GM18526 (cell line): Measurements from ENCODE around the gene UMODL1.

Experiments
- POLR2A ChIP-seq: IDR thresholded peaks from 3 replicates; pipeline ENCODE4 v1.6.1; 2011; ENCODE audit not compliant: insufficient read length; ENCODE audit errors: extremely low read depth

The UMODL1 gene

DNA sequence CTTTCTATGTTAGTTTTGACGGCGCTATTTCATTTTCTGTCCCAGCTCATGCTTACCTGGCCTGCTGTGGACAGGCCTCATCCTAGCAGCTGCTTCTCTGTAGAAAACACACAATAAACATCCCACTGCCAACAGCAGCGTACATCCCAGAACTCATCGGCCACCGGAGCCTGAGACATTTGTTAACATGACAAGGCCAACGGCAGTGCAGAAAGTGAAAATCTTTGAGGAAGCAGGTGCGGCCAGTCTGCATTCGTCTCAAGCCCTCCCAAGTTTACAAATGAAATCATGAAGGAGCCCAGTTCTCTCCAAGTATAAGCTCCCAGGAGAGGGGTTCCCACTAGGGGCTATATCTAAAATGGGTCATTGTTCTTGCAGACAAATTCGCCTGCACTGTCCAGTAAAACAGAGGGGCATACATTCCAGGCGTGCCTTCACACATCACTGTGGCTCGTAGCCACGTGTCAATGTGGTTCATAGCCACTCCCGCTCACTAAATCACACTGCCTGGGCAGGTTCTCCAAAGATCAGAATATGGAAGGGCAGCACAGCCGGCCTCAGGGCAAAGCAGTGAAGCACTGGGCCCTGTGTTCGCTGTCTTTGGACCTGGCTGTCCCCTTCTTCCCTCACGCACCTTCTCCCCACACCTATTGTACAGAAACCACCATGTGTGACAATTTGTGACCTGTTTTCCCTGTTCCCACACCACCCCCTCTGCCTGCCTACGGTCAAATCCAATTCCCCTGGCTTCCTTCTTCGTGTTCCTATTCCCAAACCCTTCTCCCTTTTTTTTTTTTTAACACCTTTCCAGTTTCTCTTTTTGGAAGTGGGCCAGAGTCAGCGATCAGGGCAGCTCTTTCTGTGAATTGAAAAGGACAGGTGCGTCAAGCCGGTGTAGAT lies 120.8 kb downstream of the UMODL1 start:
- TF ChIP-seq POLR2A: no peak
